NCI-H1417 (cell line): ENCODE results near the gene LAIR2.
"Not testable (repeated sequence)": the region's sequence is repeated elsewhere in the genome, so short reads cannot be mapped to it uniquely, and the experiment has no call there.

Experiments used
- DNase-seq, 3 experiments: peaks; one replicate each; lab custom pipeline; 2025; lab: John Stamatoyannopoulos, UW

LAIR2 gene

DNA sequence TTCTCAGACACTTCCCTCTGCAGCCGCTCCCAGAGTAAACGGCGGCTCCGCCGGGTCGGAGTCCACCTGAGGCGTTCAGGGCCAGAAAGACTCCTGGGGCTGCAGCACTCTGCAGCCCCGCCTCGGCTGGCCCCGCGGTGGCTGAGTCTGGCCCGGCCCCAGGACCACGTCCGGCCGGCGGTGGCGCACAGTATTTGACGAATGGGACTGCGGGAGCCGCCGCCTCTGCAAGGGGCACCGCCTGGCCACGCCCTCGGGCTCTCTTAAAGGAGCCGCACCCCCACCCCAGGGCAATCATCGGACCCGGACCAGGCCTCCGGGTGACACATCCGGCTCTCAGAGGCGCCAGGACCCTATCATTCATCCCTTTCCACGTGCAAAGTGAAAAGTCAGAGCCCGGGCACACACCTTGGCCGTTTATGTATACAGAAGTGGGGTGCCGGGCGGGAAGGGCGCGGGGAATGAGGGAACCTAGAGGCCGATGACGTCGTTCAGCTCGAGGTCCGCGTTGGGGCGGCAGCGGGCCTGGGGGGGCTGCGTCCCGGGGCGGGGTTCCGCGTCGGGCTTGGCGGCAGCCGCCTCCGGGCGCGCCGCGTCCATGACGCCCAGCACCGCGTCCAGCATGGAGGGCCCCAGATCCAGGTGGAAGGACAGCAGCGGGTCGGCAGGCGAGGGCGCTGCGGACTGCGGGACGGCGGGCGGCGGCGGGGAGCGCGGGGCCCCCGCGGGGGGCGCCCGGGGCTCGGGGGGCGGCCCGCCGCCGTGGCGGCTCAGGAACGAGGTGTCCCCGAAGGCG, 37.8 kb upstream of the LAIR2 start:
- DNase-seq: peak; percentile 40 to 72 (median 71)

DNA sequence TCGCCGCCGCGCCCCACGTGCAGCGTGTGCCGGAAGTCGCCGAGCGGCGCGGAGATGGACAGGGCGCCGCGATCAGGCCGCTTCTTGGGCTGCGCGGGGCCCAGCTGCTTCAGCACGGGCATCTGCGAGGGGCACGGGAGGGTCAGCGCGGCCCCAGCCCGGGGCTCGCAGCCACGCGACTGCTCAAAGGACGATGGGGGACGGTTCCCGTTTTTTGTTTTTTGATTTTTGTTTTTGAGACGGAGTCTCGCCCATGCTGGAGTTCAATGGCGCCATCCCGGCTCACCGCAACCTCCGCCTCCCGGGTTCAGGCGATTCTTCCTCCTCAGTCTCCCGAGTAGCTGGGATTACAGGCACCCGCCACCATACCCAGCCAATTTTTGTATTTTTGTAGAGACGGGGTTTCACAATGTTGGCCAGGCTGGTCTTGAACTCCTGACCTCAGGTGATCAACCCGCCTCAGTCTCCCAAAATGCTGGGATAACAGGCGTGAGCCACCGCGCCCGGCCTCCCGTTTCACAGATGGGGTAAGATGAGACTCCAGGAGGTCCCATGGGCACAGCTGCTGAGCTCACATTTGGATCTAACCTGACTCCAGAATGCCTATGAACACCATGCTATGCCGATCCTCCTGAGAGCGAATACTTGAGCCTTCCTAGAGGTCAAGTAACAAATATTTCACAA, 37.1 kb upstream of the LAIR2 start:
- no peak for DNase-seq

DNA sequence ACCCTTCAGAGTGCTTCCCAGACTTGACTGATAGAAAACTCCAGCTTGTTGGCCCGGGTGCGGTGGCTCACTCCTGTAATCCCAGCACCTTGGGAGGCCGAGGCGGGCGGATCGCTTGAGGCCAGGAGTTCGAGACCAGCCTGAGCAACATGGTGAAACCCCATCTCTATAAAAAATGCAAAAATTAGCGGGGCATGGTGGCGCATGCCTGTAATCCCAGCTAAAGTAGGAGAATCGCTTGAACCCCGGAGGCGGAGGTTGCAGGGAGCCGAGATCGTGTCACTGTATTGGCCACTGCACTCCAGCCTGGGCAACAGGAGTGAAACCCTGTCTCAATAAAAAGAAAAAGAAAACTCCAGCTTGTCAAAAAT, 36.5 kb upstream of the LAIR2 start:
- not testable (repeated sequence) for DNase-seq

DNA sequence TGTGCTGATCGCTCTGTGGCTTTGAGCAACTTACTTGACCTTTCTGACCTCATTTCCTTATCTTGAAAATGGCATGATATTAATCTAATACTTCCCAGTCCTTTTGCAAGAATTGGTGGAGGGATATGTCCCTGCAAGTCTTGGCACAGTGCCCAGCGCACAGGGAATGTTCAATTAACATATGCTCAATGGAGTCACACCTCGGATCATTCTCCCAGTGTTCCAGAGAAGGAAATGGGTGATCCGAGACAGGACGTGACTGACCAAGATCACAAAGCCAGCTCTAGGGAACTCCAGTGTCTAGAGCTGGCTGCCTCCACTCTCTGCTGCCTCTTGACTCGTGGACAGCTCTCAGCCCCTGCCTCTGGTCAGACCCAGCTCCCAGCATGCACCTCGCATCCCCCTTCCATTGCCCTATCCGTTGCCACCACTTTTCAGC, 33.1 kb upstream of the LAIR2 start:
- DNase-seq: peak in 1 of 3 experiments; percentile 7

DNA sequence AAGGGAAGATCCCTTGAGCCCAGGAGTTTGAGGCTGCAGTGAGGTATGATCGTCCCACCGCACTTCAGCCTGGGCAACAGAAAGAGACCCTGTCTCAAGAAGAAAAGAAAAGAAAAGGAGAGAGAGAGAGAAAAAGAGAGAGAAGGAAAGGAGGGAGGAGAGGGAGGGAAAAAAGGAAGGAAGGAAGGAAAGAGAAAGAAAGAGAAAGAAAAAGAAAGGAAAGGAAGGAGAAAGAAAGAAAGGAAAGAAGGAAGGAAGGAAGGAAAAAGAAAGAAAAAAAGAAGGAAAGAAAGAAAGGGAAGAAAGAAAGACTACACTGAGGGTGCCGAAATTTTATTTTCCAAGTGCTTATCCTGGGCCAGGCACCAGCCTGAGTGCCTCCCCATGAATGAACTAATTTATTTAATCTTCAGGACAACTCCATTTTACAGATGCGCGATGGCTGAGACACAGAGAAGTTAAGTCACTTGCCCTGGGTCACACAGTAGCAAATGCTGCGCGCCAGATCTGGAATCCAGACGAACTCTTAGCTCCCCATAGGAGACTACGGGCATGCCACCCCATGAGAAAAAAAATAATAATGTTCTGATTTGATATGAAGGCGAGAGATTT, 32.2 kb upstream of the LAIR2 start:
- DNase-seq: no peak

DNA sequence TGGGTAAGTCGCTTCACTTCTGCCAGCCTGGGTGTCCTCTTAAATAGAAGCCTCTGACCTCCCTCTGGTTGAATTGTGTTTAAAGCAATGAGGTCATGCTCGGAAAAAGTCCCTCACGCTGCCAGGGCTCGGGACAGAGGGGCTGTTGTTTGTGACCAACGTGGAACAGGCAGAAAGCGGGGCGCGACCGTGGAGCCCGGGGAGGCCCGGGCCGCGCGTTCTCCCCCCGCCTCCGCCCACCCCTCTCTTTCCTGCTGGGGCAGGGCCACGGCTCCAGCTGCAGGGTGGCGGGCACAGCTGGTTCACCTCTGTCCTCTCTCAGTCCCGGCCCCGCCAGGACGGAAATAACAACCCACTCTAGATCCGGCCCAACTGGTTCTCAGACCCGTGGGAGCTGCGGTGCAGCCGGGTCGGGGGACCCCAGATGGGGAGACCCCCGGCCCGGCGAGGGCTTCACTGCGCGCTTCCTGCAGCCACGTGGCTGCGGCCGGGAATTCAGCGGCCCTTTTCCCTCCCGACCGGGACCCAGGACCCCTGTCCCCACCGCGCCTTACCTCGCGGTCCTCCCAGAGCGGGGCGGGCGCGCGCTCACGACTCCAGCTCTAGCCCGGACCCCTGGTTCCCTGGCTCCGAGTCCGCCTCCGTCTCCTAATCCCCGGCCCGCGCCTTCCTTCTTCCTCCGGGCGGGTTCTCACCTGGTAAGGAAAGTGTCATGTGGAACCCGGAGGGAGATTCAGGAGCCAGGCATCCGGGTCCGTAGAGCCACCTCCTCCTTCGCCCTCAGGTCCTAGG, 31.4 kb upstream of the LAIR2 start:
- DNase-seq: no peak

DNA sequence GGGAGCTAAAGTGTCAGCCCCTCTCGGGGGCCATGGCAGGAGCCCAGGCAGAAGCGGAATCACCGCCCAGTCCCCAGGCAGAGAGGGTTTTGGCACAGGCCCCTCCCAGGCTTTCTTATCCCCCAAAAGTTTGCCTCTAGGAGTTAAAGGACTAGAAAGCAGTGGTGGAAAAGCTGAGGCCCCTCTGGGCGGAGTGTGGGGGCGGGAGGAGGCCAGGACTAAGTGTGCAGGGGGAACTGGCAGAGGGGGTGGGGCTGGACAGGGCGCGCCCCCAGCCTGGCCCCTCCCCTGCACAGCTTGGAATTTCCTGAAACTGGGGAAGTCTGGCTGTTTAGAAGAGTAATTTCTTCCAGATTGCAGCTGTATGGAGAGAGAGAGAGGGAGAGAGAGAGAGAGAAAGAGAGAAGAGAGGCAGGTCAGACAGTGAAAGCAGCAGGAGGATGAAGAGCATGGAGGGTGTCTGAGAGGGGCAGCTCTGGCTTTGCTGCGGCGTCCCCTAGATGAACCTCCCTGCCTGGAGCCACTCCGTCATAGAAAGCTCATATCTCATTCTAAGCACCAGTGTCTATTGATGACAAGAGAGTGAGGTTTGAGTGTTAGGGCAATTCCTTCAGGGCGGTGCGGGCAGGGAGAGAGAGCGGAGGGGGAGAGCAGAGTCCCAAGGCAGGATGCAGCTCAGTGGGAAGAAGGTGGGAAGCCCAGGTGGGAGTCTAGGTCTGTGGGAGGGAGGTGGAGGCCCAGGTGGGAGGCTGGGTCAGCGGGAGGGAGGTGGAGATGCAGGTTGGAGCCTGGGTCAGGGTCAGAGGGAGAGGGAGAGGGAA, 29.4 kb upstream of the LAIR2 start, which contains the start of gene CDC42EP5:
Gene CDC42EP5, minus strand, starts transcription at position 226 of the 821 bp plus-strand sequence. CDS start 7,749 bp downstream, outside the sequence.
- DNase-seq: no peak

DNA sequence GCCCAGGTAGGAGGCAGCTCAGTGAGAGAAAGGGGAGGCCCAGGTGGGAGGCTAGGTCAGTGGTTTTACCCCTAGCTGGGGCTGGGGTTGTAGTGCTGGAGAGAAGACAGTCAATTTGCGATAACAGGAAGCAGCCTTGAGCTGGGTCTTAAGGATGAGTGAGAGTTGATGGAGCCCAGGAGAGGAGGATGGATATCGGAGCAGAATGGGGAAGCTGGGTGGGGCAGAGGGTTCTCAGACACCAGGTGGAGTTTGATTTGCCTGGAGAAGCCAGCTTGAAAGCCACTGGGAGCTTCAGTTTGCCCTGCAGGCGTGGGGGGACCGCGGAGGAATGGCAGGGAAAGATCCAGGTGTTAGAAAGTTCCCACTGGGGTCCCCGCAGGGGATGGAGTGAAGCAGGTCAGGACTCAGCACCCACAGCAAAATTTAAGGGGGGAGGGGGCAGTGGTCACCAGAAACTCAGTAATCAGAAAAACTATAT, 28.7 kb upstream of the LAIR2 start:
- no peak for DNase-seq

DNA sequence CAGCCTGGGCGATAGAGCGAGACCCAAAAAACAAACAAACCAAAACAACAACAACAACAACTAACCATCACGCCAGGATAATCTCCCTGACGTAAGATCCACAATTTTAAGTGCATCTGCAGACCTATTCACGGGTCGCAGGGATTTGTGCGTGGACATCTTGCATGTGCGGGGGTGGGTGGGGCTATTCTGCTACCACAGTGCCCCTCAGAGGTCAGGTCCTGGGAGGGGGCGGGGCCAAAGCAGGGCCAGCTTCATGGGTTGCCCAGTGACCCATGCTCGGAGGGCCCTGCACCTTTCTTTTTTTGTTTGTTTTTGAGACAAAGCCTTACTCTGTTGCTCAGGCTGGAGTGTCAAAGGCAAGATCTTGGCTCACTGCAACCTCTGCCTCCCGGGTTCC, 26.9 kb upstream of the LAIR2 start:
- DNase-seq: no peak

DNA sequence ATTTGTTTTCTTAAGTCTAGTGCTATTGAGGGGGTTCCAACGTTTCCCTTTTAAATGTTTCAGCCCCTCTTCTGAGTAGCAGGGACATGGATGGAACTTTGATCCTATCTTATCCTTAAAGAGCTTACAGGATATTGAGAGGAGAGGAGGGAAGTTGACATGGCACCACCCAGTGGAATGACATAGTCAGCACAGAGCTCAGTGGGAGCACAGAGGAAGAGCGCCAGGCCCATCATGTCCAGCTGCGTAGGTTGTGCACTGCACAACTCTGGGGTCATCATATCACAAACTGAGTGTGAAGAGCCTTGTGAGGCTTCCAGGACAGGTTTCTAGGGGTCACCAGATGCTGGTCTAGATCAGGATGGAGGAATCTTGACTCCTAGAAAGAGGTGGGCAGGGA, 25.0 kb upstream of the LAIR2 start:
- no peak for DNase-seq

DNA sequence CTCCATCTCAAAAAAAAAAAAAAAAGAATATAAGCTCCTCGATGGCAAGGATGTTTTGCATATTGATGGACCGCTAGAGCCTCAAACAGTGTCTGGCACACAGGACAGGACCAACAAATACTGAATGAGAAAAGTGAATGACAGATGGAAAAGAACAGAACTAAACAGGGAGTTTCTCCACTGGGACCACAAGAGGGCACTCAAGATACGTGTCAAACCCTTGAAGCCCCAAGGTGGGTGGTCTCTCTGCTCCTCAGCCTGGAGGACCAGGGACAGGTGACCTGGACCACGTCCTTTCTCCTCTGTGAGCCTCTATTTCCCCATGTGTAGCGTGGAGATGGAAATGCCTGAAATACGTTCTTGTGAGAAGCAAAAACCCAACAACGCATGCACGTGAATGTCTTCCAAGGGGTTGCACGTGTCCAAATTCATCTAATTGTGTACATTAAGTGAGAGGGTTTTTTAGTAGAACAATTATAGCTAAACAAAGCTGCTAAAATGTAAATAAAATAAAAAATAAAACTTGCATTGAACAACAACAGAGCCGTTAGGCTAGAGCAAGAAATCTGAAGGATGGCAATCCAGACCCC, 23.9 kb upstream of the LAIR2 start:
- DNase-seq: peak; percentile 26 to 65 (median 37)

DNA sequence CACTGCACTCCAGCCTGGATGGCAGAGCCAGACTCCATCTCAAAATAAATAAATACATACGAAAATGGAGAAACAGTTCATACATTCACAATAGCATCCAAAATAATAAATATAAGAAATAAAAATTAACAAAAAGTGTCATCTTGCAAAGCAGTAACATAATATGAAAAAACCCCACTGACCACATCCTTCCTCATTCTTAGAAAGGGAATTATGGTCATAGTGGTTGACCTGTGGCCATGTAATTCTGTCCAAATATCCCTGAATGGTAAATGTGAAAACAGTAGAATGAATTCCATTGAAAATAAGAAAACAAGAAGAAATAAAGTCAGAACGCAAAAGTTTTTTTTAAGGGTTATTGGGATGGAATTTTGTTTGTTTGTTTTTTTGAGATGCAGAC, 22.6 kb upstream of the LAIR2 start:
- no peak for DNase-seq

DNA sequence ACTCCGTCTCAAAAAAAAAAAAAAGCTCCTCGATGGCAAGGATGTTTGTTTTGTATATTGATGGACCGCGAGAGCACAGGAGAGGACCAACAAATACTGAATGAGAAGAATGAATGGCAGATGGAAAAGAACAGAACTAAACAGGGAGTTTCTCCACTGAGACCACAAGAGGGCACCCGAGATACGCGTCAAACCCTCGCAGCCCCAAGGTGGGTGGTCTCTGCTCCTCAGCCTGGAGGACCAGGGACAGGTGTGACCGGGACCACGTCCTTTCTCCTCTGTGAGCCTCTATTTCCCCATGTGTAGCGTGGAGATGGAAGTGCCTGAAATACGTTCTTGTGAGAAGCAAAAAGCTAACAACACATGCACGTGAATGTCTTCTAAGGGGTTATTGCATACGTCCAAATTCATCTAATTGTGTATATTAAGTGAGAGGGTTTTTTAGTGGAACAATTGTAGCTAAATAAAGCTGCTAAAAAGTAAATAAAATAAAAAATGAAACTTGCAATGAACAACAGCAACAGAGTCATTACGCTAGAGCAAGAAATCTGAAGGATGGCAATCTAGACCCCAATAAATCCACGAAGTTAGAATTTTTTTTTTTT, 21.2 kb upstream of the LAIR2 start:
- DNase-seq: peak; percentile 34 to 71 (median 36)

DNA sequence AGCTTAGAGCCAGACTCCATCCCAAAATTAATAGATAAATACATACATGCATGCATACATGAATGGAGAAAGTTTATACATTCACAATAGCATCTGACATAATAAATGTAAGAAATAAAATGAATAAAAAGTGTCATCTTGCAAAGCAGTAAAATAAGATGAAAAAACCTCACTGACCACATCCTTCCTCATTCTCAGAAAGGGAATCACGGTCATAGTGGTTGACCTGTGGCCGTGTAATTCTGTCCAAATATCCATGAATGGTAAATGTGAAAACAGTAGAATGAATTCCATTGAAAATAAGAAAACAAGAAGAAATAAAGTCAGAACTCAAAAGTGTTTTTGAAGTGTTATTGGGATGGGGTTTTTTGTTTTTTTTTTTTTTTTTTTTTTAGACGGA, 19.7 kb upstream of the LAIR2 start:
- DNase-seq: no peak

DNA sequence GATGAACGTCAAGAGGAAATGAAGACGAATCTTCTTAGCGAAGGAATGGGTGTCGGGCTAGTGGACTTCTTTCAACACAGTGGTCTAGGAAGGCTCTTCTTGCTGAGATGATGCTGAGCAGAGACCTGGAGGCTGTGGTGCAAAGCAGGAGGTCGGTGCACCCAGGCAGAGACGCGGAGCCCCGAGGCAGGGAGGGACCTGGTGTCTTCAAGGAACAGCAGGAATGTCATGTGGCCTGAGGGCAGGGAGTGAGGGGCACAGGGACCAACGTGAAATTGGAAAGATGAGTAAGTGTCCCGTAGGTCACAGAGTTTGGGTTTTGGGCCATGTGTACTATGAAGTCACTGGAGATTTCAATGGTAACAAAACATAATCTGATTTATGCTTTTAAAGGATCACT, 18.2 kb upstream of the LAIR2 start:
- no peak for DNase-seq

DNA sequence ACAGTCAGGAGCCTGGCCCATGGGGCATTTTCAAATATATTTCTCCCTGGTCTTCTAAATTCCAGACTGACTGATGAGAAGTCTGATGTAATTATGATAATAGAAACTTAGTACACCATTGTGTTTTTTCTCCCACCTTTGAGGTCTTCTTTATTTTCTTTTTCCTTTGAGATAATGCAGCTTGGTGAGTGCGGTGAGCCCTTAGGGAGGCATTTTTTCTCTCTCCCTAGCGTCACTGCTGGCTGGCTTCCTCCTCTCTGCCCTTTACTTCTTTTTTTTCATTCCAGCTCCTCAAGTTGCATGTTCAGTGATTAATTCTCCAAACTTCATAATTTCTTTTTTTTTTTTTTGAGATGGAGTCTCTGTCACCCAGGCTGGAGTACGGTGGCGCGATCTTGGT, 16.8 kb upstream of the LAIR2 start:
- DNase-seq: no peak

DNA sequence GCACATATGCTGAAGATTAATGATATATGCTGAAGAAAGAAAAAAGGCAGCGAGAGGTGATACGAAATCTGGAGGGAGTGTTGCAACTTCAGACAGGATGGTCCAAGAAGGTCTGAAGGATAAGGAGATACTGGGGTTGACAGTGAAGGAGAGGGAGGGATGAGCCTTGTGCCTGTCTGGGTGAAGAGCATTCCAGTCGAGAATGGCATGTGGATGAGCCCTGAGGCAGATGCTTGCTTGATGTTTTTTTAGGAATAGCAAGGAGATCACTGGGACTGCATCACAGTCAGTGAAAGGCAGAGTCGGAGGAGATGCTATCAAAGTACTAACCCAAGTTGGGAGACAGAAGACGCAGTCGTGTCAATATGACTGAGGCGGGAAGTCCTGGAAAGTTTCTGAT, 13.3 kb upstream of the LAIR2 start:
- no peak for DNase-seq

DNA sequence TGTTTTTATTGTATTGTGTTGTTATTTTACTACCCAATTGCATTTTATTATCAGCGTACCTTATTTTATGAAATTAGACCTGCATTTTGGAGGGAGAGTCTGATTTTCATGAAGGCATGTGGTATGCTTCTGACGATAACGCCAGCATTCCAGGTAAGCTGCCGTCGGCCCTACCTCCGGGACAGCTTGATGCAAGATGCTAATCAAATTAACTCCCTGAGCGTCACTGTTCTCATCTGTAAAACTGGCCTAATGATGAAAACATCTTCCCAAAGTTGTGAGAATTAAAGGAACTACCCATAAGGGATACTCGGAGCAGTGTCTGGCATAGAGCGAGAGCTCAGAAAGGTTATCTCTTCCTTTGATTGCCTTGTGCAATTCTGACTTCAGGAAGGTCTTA, 12.9 kb upstream of the LAIR2 start:
- no peak for DNase-seq

DNA sequence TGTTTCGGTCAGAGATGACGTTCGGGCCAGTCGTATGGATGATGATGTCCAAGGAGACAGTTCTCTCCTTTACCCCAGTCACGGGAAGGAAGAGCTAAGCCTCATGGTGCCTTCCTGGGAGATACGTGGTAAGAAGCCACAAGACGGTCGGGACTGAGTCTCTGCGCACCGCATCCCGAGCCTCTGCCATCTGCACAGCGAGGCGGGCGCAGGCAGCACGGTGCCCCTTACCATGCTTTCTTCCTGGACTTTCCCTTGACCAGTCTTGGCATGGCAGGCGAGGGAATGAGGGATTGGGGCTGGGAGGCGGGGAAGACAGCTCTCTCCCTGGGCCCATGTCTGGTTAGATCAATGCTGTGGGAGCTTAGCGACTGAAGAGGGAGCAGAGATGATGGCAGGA, 10.1 kb upstream of the LAIR2 start:
- DNase-seq: no peak

DNA sequence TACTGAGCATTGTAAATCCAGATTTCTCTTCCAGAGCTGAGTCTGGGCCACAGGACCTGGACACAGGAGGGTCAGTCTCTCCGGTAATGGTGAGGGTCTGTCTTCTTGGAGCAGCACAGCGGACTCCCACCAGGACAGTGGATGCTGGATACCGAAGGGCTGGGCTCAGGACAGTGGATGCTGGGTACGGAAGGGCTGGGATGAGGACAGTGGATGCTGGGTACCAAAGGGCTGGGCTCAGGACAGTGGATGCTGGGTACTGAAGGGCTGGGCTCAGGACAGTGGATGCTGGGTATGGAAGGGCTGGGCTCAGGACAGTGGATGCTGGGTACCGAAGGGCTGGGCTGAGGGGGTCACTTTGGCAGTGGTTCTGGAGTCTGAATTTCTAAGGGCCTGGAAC, 9.6 kb upstream of the LAIR2 start:
- DNase-seq: not testable (repeated sequence)
